HK-2 (cell line): ENCODE measurements around the gene MTMR6.

Source experiments
- DNase-seq: peaks from one replicate; pipeline ENCODE4 v3.0.0-alpha.2; 2018; ENCODE audit not compliant: unreplicated experiment

MTMR6 gene

GRCh38 chr13:25217023-25217885 lies 70.0 kb downstream of the MTMR6 start:
- DNase-seq = peak; percentile 16

GRCh38 chr13:25215253-25215575 lies 72.1 kb downstream of the MTMR6 start:
- no peak for DNase-seq

GRCh38 chr13:25214491-25215252 lies 72.6 kb downstream of the MTMR6 start:
- DNase-seq = no peak

GRCh38 chr13:25213715-25214114 lies 73.6 kb downstream of the MTMR6 start:
- no peak for DNase-seq

GRCh38 chr13:25210842-25211569 lies 76.3 kb downstream of the MTMR6 start:
- DNase-seq = no peak

- no peak for DNase-seq
Measured at GRCh38 chr13:25207291-25207810, 79.9 kb downstream of the MTMR6 start.

- no peak for DNase-seq
Measured at GRCh38 chr13:25204863-25205262, 82.4 kb downstream of the MTMR6 start.

GRCh38 chr13:25203127-25203740 lies 84.1 kb downstream of the MTMR6 start:
- peak; percentile 21 for DNase-seq

GRCh38 chr13:25200783-25201182 lies 86.5 kb downstream of the MTMR6 start:
- no peak for DNase-seq

GRCh38 chr13:25198647-25199046 lies 88.6 kb downstream of the MTMR6 start:
- DNase-seq = no peak

GRCh38 chr13:25196971-25197370 lies 90.3 kb downstream of the MTMR6 start:
- peak; percentile 7 for DNase-seq
